Activated T-helper 9 cell treated with anti-CD3 and anti-CD28 coated beads, Interleukin-2, amount 50 U/mL, for 16 hours (primary cell): ENCODE results near the gene CCNJ.
"Not testable (repeated sequence)": the region's sequence is repeated elsewhere in the genome, so short reads cannot be mapped to it uniquely, and the experiment has no call there.

ENCODE experiments used
- DNase-seq: peaks from one replicate; pipeline ENCODE4 v3.0.0-alpha.2; 2020; ENCODE audit warnings: low read depth

CCNJ gene

GRCh38 chr10:96043033-96043892 lies at the start of gene CCNJ:
CCNJ (plus strand) TSS chr10:96043583; CDS start chr10:96044394, 811 bp downstream.
- peak; percentile 73 for DNase-seq

- not testable (repeated sequence) for DNase-seq
Observed at GRCh38 chr10:95994376-95994775, 49.0 kb upstream of the CCNJ start.

GRCh38 chr10:95998255-95998784 lies 45.1 kb upstream of the CCNJ start:
- no peak for DNase-seq

DNA sequence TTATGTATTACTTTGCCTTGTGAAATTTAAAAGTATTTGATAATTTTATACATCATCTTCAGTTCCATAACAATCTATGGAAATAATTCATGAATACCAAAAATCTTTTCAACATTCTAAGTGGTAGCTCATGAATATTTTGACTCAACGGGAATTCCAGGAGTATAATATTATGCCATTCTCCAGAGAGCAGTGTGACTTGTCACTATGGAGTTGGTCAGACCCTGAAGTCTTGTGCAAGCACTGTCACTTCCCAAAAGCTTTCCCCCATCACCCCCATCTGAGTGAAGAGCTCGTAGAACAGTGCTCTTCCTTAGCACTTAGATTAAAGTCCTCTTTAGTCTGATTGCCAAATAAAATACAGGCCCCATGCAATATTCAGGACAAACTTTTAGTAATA lies 29.4 kb upstream of the CCNJ start:
- no peak for DNase-seq

- DNase-seq = no peak
Observed at GRCh38 chr10:96014473-96015102, 28.8 kb upstream of the CCNJ start.

- DNase-seq = no peak
Observed at GRCh38 chr10:96017191-96017687, 26.1 kb upstream of the CCNJ start.

DNA sequence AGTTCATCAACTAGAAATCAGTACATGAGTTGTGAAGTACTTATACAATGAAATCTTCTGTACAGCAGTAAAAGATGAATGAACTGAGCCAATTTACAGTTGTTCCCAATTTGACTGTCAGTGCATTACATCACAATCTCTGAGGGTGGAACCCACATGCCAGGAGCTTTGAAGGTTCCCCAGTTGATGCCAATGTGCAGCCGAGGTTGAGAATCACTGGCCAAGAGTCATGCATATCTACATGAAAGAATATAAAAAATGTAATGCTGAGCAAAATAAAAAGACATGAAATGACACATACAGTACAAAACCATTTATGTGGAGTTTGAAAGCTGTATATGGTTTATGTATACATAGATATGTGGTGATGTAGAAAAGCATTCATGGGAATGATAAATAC lies 22.1 kb upstream of the CCNJ start:
- no peak for DNase-seq

GRCh38 chr10:96022739-96023138 lies 20.6 kb upstream of the CCNJ start:
- no peak for DNase-seq

- DNase-seq = no peak
Observed at GRCh38 chr10:96023168-96023567, 20.2 kb upstream of the CCNJ start.

GRCh38 chr10:96025566-96025965 lies 17.8 kb upstream of the CCNJ start:
- DNase-seq = no peak

- DNase-seq = no peak
Observed at GRCh38 chr10:96034625-96035024, 8.8 kb upstream of the CCNJ start.

- DNase-seq = no peak
Observed at GRCh38 chr10:96038476-96039387, 4.7 kb upstream of the CCNJ start.

- no peak for DNase-seq
Observed at GRCh38 chr10:96041146-96041545, 2.2 kb upstream of the CCNJ start.

GRCh38 chr10:96043893-96044715 lies 721 bp downstream of the CCNJ start:
- peak; percentile 31 for DNase-seq

DNA sequence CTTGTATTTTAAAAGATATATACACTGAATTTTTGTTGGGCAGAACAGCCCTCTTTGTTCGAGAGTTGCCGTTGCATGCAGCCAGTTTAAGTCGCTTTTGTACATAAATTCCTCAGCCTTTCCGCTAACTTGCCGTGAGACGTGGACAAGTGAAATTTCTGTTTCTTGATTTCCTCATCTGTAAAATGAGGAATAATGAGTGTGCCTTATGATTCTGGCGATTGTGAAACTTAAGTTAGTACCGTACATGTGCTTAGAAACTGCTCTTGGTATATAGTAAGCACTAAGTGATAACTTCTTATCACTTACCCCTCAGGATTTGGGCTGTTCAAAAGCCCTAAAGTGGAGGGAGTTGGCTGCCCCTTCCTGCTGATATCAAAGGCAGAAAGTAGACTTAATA lies 1.4 kb downstream of the CCNJ start:
- DNase-seq = no peak

GRCh38 chr10:96046546-96046945 lies 3.2 kb downstream of the CCNJ start:
- DNase-seq = no peak

GRCh38 chr10:96047004-96047649 lies 3.7 kb downstream of the CCNJ start:
- no peak for DNase-seq

- not testable (repeated sequence) for DNase-seq
Observed at GRCh38 chr10:96047925-96048324, 4.5 kb downstream of the CCNJ start.

- DNase-seq = no peak
Observed at GRCh38 chr10:96049340-96049739, 6.0 kb downstream of the CCNJ start.

DNA sequence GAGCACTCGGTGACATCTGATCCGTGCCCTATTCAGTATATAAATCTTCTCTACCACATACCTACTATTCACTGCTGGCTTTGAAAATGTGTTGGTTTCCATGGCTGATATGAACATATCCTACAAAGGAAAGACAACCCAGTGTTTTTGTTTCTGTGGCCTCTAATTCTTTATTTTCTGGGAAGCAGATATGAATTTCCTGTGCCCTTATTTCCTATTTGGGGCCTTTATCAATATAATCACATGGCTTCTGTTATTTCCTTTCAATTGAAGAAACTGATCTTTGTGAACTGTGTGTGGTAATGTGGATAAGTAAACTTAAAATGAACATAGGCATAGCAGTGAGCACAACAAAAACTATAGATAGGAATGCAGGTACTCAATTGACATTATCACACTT lies 10.6 kb downstream of the CCNJ start:
- no peak for DNase-seq

DNA sequence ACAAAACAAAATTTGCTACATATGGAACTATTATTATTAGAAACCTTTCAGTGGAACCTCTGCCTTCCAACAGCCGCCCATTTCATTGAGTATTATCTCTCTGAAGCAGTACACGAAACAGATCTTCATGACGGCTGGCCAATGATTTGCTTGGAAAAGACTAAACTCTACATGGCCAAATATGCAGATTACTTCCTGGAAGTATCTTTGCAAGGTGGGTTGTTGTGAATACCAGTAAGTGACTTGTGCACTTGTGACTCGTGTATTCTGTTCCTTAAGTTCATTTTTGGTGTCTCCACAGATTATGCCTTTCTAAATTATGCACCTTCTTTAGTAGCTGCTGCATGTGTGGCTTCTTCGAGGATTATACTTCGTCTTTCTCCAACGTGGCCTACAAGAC lies 13.4 kb downstream of the CCNJ start:
- no peak for DNase-seq
